HG03039 (cell line): Measurements from ENCODE around the gene ZFAND2B.

Experiments
- ATAC-seq: cut with Tn5 transposase; IDR thresholded peaks from one replicate; pipeline ENCODE4 v1.9.1; 2021; ENCODE audit warnings: mild to moderate bottlenecking, moderate library complexity; ENCODE audit not compliant: unreplicated experiment

Gene ZFAND2B

GRCh38 chr2:219204425-219205164 lies 2.0 kb upstream of the ZFAND2B start:
- no peak for ATAC-seq

- no peak for ATAC-seq
These were observed 1.4 kb upstream of the ZFAND2B start for GRCh38 chr2:219205165-219205538.

- ATAC-seq: no peak
These were observed 628 bp upstream of the ZFAND2B start for GRCh38 chr2:219205981-219206327.

- no peak for ATAC-seq
These were observed 727 bp downstream of the ZFAND2B start for GRCh38 chr2:219207134-219207883.

- no peak for ATAC-seq
These were observed 1.5 kb downstream of the ZFAND2B start for GRCh38 chr2:219207884-219208740.

- no peak for ATAC-seq
These were observed 2.9 kb downstream of the ZFAND2B start for GRCh38 chr2:219209236-219210195.

- no peak for ATAC-seq
These were observed 3.8 kb downstream of the ZFAND2B start for GRCh38 chr2:219210196-219210885.

- ATAC-seq: no peak
These were observed 4.3 kb downstream of the ZFAND2B start for GRCh38 chr2:219210886-219211362.

GRCh38 chr2:219213026-219213415 lies 6.4 kb downstream of the ZFAND2B start:
- ATAC-seq: no peak

GRCh38 chr2:219213486-219214071 lies 7.0 kb downstream of the ZFAND2B start:
- no peak for ATAC-seq

GRCh38 chr2:219214141-219214540 lies 7.6 kb downstream of the ZFAND2B start:
- no peak for ATAC-seq

- no peak for ATAC-seq
These were observed 8.2 kb downstream of the ZFAND2B start for GRCh38 chr2:219214786-219215185.

GRCh38 chr2:219215871-219216534 lies 9.4 kb downstream of the ZFAND2B start:
- ATAC-seq: no peak

GRCh38 chr2:219216535-219216915 lies 9.9 kb downstream of the ZFAND2B start:
- ATAC-seq: no peak

GRCh38 chr2:219218217-219218731 lies 11.7 kb downstream of the ZFAND2B start:
- ATAC-seq: peak; percentile 11

GRCh38 chr2:219218732-219219701 lies 12.4 kb downstream of the ZFAND2B start, which contains the start of gene ABCB6:
Gene ABCB6 (minus strand): TSS chr2:219218958. CDS start chr2:219218673, 285 bp downstream.
- ATAC-seq: peak; percentile 65

GRCh38 chr2:219219784-219220532 lies 13.4 kb downstream of the ZFAND2B start:
- no peak for ATAC-seq
